GM21447 (cell line): ENCODE results near the gene ALS2.
"Not testable (repeated sequence)": the region's sequence is repeated elsewhere in the genome, so short reads cannot be mapped to it uniquely, and the experiment has no call there.

Experiments
- ATAC-seq: cut with Tn5 transposase; IDR thresholded peaks from one replicate; pipeline ENCODE4 v1.9.1; 2021; ENCODE audit not compliant: unreplicated experiment

Gene ALS2

DNA sequence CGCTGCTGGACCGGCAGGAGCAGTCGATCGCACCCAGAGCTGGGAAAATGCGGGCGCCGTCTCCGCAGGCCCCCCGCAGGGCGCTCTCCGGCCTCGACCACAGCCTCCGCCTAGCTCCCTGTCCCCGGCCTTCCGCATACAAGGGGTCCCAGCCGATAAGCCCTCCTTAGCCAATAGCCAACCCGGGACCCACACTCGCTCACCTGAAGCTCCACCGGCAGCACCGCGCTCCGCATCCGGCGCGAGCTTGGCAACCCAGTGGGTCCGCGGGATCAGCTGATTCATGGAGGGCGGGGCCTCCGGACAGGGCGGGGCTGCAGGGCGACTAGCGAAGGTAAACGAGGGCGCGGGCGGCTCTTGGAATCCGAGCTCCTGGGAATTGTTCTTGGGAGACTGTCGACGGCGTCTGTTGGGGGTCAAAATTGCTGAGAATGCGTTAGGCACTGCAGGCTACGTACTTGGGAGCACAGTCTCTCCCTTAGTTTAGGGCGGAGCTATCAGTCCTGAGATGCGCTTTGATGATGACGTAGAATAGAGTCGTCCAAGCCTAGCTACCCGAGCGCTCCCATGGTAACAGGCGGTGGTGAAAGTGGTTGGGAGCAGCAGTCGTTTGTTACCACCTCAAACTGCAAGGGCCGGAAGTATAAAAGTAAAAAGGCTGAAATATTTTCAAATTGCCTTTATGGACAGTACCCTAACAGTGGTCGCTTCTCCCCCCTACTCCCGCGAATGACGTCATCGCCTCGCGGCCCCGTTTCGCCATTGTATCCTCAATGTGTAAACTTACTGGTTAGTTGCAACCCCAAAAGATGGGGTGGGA lies at the start of gene ALS2:
Gene ALS2, minus strand, starts transcription at position 260 of the 820 bp plus-strand sequence. CDS start 12,048 bp downstream, outside the sequence.
- ATAC-seq, result peak; percentile 97

DNA sequence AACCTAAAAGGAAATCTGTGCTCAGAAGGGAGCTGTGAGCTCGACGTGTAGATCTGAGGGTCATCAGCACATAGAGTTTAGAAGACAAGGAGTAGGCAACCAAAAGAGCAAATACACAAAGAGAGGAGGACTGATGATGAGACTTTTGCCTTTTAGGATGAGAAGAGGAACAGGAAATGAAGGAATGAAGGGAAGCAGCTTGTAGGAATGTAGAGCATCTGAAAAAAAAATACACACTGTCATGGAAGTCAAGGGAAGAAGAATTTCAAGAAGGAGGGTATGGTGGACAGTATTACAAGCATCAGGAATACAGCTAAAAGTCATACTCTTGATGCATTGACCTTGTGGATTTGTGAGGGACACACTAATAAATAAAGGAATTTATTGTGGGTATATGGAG lies 47.5 kb upstream of the ALS2 start:
- ATAC-seq, result no peak

DNA sequence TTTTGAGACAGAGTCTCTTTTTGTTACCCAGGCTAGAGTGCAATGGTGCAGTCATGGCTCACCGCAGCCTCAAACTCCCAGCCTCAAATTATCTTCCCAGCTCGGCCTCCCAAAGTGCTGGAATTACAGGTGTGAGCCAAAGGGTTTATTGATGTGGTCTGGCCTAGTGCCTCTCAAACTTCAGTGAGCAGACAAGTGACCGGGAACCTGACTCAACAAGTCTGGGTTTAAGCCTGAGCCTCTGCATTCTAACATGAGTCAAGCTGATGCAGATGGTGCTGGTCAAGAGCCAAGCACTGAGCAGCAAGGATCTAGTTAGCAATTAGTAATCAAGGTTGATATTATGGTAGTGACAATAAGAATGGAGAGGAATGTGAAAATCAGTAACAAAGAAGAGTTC lies 46.9 kb upstream of the ALS2 start:
- no peak for ATAC-seq

DNA sequence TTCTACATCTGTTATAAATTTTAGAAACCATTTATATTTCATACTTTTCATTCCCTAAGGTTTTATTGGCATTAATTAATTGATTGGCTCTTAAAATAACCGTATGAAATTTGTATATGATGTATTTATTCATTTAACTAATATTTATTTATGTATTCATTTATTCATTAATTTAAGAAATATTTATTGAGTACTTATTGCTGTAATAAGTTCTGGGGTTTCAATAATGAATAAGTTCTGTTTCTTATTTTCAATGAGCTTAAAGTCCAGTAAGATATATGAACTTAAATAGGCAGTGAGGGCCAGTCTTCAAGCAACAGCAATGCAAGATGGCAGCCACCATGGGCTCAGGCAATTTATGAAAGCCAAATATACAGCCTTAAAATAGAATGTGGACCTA lies 43.5 kb upstream of the ALS2 start:
- ATAC-seq, result no peak

DNA sequence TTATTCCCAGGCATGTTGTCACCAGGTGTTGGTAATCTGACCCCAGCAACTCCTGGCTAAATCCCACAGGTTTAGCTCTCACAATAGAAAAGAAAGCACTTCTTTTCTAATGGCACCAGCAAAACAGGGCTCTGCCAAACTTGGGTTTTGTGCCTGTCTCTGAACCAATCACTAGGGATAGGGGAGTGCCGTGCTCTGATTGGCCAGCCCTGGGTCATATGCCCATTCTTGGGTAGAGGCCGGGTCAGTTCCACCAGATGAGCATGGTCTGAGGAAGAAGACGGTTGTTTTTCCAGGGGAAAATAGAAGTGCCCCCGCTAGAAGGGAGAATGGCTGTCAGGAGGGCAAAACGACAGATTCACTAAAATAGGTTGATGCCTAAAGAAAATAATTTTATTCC lies 40.3 kb upstream of the ALS2 start:
- no peak for ATAC-seq

DNA sequence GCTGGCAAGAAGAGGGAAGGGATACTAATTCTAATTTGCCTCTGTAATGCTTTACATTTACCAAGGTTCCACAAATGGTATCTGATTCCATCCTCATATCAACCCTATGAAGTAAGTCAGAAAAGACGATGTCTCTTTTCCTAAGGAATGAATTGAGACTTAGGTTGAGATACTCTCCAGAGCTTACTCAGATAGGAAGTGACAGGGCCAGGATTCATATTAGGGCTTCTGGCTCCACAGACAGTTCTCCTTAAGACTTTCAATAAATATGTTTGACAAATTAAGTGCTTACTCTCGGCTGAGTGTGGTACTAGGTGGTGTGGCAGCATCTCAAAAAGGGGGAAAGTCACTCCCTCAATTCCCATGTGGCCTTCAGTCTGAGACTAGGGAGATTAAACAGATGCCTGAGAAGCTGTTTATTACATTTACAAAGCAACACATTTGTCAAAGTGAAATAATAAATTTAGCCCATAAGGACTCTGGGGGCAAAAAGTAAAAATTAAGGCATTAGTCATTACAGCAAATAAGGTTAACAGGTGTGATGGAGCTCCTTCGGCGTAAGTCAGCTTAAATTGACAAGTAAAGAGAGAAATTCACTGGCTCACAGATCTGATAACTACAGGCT lies 39.8 kb upstream of the ALS2 start:
- no peak for ATAC-seq

DNA sequence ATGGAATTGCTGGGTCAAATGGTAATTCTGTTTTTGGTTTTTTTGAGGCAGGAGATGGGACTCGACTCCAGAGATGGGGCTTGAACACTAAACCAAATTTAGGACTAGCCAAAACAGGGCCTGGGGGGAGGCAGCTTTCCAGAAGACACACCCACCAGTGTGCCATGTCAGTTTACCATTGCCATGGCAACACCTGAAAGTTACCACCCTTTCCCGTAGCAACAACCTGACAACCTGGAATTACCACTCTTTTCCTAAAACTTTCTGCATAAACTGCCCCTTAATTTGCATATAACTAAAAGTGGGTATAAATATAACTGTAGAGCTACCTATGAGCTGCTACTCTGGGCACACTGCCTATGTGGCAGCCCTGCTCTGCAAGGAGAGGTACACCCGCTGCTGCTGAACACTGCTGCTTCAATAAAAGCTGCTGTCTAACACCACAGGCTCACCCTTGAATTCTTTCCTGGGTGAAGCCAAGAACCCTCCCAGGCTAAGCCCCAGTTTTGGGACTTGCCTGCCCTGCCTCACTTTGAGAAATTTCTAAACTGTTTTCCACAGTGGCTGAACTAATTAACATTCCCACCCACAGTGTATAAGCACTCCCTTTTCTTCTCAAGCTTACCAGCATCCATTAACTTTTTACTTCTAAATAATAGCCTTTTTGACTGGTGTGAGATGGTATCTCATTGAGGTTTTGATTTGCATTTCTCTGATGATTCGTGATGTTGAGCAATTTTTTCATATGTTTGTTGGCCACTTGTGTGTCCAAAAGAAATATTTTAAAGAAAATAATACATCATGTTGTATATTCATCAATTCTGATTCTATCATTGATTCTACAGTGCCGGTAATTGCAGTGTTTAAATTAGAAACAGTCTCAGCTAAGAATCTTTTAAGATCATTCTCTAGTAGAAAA lies 36.2 kb upstream of the ALS2 start:
- ATAC-seq, result no peak

DNA sequence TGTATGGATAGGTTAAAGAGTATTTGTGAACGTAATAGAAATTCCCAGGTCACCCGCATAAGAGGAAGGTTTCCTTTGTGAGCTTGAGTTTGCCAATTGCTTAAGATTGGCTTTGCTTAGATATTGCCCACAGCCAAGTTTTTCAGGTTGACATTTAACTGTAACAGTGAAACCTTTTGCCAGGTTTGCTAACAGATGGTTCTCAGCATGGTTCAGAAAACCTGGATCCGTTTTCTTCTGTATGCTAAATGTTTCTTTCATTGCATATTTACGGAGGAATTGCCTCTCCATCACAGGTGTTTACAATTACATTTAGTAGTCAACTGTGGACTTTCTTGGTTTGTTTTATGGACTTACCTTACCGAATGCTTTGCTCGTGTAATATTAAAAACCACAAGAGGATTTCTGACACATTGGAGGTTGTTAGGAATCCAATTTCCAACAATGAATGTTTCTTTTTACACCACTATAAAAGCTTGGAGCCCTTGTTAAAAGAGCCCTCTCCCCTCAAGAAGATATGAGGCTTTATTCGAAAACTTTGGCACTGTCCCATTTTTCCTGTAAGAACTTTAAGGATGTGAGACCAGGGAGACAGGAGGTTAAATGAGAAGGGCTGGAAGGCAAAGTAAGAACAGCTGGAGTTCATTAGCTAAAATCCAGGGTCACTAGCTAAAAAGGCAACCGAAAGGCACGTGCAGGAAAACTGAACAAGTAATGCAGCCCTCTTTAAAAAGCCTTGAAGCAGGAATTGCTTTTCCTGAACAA lies 33.4 kb upstream of the ALS2 start:
- no peak for ATAC-seq

DNA sequence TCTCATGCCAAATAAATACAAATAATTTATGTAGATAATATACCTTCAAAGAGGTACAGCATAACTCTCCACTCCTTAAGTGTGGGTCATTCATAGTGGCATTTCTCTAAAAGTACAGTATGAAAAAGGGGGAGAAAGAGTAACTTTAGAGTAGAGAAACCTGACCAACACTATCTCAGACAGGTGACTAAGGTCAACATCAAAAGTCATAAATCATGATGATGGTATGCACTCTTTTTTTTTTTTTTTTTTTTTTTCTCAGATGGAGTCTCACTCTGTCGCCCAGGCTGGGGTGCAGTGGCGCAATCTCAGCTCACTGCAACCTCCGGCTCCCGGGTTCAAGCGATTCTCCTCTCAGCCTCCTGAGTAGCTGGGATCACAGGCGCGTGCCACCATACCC lies 29.9 kb upstream of the ALS2 start:
- ATAC-seq, result not testable (repeated sequence)

DNA sequence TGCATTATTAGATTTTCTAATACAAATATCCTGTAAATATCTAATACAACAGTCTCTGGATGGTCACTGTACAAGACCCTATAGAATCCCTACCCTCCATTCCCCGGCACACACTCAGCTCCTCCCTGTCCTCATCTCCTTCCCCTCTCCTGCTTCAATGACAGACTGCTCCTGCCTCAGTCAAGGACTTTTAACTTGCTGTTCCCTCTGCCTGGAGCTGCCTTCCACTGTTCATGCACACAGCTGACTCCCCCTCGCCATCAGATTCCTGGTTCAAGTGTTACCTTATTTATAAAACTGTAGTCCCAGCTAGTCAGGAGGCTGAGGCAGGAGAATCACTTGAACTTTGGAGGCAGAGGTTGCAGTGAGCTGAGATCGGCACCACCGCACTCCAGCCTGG lies 28.9 kb upstream of the ALS2 start:
- ATAC-seq, result no peak

DNA sequence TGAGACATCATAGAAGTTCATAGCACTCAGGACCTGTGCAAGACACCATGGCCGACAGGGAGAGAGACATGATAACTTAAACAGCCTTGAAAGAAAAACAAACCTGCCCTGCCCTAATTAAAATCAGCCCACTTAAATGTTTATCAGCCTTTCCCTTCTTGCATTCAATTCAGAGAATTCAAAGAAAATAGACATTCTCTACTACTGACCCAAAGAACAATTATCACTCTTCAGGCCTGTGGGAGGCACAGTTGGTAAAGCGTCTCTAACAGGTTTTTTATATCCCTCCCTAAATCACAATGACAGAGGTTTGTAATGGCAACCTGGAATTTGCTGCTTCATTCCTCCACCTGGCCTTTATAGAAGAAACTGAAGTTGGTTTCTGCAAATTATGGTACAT lies 27.3 kb upstream of the ALS2 start:
- no peak for ATAC-seq

DNA sequence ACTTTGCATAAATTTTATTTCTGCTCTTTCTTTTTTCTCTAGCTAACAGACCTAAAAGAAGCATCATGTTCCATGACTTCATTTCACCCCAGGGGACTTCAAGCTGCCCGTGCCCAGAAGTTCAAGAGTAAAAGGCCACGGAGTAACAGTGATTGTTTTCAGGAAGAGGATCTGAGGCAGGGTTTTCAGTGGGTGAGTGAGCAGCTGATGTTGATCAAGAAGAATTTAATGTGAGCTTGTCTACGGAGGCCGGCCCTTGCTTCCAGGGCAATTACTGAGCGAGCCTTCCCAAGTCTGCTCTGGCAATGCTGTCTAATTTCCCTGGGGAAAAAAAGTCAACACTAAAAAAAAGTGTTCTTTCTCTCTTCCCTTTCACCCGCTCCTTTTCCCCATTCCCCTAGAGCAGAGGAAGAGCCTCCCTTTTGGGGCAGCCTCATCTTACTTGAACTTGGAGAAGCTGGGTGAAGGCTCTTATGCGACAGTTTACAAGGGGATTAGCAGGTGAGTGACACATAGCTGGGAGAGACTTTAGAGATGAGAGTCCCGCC lies 26.8 kb upstream of the ALS2 start:
- no peak for ATAC-seq

DNA sequence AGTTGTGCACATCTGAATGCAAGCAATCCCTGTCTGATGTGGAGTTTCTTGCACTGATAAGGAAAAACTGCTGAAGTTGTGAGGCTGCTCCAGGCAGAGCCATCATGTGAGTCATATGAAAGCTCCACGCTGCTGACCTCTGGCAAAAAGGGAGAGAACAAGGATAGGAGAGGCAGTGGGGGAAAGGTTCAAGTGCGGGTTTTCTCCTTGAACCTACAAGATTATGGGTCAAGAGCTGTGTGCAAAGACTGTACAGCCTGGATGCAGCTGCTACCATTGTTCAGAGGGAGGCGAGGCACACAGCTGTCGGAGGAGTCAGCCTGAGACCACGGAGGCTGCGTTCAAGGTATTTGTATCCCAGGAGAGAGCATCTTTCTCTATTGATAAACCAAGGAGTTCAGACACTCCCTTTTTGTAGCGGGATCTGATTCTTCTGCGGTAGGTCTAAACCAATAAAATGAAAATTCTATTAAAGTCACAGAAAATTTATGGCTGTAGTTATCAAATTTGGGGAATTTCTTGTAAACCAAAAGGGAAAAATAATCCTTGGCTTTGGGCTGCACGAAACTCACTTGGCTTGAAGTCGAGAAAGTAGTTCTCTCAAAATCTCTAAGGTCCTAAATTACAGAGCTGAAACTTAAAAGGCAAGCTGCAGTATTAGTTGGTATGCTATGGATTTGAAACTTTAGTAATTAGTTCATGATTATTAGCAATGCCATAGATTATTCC lies 25.9 kb upstream of the ALS2 start, which contains the start of gene CDK15:
Gene CDK15, plus strand, starts transcription at position 96 of the 729 bp plus-strand sequence. Its CDS starts 128 bp downstream, at position 224.
- ATAC-seq, result no peak

DNA sequence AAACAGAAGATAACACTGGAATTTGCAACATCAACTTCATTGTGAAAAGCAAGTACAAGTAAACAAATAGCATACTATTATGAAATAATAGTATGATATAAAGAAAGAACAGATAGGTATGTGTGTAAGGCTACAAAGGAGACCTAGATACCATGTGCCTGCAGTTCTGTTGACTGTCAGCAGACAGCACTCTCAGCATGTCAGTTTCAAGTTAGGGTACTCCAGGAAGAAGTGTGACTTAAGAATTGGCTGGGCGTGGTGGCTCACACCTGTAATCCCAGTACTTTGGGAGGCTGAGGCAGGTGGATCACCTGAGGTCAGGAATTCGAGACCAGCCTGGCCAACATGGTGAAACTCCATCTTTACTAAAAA lies 18.2 kb upstream of the ALS2 start:
- ATAC-seq, result not testable (repeated sequence)

DNA sequence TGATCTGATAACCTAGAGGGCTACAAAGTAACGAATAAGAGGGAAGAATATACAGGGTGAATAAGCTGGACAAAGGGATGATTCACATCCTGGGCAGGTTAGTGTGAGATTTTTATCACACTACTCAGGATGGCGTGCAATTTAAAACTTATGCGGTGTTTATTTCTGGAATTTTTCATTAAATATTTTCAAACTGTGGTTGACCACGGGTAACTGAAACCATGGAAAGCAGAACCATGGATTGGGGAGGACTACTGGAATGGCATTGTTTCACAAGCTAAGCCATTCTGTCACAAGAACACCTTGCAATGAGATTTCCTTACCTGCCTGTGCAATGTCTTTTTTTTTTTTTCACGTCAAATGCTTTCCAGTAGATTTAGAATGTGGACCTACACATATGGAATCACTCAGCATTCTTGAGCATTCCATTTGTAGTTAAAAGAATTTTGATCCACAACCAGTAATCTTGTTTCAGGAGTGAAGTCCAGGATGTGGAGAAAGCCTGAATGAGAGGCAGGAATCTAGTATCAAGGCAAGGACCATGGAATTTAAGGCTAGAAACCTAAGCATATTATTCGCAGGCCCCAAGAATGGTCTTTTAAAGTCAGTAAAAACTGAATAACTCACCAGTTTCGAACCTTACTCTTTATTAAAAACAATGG lies 17.6 kb upstream of the ALS2 start:
- ATAC-seq, result no peak

DNA sequence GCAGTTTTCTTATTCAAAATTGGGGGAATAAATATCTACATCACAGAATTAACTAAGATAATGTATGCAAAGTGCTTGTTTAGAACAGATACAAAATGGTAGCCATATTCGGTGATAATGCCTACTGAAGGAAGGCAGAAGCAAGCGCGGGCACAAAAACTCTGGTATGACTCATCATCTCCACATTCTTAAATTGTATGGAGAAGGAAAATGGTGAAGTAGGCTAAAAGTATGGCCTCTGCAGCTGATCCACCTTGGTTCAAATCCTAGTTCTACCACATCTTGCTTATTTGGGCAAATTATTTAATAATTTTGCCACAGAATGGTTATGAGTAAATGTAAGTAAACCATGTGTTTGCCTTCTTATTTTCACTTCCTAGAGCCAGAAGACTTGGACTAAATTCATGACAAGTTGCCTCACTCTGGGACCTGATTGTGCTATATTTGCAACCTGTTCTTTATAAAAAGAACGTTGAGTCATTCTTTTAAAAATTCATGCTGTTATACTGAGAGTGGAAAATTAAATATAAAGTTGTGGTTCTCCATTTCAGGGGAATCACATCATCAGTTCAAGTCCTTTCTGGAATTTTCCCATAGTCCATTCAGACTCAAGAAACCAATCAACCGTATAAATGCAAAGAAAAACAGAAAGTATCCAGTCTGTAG lies 16.6 kb upstream of the ALS2 start:
- ATAC-seq, result no peak

DNA sequence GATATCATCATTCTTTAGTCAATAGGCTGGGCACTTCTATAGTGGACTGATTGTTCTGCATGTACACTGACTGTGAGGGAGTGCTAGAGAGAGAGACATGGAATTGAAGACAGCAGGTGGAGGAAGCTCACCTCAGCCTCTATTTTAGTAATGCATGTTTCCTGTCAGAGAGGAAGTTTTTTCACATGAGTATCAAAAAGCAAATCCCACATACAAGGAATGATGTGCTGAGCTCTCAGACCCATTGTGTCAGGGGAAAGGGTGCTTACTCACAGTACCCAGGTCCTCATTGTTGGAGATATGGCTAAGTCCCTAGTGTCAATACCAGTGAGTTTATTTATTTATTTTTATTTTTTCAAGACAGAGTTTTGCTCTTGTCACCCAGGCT lies 15.7 kb upstream of the ALS2 start:
- ATAC-seq, result no peak

DNA sequence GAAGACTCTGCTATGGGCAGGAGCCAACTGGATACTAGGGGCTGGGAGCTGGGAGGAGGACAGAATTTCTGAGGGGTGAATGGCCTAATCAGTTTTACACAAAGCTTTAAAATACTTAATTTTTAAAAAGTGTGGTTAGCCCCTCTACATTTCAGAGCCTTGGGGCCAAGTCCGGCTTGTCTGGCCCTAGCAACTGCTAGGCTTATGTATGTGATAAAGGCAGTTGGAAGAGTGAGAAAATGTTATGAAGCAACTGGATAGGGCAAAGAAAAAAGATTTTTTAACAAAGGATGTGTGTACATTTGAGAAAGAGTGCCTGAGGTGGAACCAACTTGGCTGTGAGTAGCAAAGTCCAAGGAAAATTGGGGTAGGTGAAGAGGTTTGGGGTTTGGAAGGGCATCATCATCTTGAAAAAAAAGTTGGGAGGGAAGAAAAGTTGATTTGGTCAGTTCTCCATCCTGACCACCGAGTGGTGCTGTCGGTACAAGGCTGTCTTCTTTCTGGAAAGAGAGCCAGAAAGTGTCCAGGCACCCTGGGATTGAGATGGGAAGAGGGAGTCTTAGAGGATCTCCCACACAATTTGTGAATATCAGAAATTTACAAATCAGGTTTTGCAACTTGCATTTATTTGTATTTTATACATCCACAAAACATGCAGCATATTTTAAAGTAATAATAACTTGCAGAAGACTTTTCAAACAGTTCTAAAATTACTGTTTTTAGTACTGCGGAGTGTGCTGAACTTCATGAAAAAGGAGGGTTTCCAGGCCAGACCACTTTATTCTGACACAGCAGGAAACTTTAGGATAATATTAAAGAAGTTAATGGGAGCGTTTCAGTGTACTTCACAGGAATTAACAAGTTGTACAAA lies 15.1 kb upstream of the ALS2 start:
- no peak for ATAC-seq
